Measurements from ENCODE around the gene CSTF1.

Gene CSTF1

DNA sequence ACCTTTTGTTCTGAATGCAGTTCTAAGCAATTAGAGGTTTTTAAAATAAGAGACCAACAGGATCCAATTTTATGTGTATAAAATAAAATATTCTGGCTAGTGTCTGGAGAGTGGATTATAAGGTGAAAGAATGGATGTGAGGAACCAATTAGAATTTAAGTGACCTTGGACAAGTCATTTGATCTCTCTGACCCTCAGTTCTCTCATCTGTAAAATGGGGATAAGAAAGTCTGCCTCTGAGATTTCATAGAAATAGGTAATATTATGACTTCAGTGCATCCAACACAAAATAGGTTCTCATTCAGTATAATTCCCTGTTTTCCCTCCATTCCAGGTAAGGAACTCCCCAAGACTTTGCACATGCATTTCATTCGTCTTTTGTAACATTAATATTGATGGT is 38.5 kb downstream of the CSTF1 start:
- DNase-seq, result no peak

DNA sequence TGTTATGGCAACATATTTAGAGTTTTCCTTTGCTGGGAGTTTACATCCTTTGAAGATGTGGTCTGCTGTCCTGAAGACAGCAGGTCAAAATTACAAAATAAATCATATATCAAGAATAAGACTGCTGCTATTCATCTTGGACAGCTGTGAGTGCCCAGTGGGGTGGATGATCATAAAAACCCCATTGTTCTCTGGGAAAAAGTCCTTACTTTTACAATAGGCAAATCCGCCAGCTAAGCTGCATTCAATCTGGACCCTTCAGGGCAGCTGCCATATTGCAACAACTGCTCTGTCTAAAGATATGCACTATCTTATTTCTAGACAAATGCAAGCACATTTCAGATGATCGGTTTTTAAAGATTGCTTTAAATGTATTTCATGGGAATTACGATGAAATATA is 39.0 kb downstream of the CSTF1 start:
- no peak for DNase-seq

DNA sequence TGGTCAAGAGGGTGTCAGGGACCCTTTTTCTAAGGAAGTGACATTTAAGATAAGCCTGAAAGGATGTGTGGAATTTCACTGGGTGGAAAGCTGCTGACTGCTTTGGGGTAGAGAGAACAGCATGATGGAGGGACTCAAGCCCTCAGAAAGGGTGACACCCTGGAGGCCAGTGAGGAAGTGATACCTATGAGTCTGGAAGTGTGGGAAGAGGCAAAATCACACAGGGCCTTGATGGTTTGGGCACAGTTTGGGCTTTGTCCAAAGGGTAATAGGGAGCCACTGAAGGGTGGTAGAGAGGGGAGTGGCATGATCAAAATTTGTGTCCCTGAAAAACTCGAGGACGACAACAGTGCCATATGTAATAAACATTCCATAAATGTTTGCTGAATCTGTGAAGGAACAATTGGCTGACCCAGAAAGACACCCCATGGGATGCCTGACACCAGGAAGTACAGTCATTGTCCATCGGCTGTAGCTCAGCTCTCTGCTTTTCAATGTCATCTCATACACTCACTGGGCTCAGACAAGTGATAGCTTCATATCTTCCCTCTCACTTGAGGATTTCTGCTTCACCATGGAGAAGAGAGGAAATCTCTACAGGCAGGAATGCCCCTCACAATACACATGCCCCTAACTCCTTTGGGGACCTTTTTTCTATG is 40.9 kb downstream of the CSTF1 start:
- DNase-seq, result no peak

DNA sequence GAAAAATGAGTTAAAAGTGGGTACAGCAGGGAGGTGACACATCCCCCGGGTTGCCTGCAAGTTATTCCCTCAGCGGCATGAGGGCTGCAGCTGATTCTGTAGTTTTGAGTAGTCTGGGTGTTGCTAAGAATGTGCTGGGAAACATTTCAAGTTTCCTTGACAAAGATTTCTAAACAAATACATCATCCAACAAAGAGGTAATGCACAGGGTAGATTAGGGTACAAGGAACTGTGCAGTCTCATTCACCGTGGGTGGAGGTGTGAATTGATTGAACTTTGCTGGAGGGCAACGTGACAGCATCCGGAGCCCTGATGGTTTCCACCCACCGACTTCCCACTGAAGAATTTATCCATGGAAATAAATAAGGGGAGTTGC is 41.4 kb downstream of the CSTF1 start:
- DNase-seq, result no peak

DNA sequence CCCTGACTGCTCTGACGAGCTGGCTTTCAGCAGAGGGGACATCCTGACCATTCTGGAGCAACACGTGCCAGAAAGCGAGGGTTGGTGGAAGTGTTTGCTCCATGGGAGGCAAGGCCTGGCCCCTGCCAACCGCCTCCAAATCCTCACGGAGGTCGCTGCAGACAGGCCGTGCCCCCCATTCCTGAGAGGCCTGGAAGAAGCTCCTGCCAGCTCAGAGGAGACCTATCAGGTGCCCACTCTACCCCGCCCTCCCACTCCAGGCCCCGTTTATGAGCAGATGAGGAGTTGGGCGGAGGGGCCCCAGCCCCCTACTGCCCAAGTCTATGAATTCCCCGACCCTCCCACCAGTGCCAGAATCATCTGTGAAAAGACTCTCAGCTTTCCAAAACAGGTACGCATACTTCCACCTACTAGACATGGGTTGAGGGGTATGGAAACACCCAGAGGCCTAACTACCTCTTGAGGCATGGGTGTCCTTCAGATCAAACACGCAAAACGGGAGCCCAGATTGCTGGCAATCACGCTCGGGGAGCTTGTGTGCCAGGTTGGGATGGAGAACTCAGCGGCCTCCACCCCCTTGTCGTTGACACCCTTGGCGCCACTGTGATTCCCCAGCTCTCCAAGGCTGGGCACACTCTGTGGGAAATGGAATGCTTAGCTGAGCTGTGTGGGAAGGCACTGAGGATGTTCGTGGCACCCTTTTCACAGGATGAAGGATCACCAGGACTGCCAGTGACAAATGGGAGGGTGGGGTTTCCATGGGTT is 44.9 kb downstream of the CSTF1 start:
- no peak for DNase-seq

DNA sequence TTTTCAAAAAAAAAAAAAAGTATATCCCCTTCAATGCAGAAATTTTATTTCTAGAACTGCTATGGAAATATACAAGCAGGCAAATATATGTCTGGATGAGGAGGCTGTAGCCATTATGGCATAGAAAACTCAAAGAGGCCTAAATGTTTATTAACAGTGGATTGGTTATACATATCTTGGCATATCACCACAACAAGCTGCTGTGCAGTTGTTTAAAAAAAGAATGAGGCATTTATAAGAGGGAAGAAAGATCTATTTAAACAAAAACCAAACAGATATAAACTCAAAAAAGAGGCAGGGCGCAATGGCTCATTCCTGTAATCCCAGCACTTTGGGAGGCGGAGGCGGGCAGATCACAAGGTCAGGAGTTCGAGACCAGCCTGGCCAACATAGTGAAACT is 45.8 kb downstream of the CSTF1 start:
- no peak for DNase-seq

DNA sequence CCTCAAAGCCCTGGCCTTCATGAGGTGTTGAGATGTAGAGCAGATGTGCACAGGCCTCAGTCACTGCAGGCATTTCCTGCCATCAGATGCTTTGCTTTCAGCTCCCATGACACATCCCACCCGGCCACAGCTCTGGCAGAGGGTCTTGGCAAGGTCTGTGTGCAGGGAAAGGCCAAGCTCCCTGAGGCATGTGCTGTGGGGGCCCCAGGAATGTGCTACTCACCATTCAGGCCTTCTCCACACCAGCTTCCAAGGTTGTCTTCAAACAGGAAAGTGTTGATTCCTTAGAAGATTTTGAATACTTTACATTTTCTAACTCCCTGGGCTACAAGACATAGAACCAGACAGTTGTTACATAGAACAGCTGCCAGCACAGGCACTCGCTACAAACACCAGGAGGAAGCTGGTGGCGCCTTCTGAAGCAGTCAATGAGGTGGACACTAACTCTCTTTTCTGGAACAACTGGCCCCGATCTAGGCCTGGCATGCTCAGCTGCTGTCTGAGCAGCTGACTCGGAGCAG is 47.4 kb downstream of the CSTF1 start:
- DNase-seq, result no peak

DNA sequence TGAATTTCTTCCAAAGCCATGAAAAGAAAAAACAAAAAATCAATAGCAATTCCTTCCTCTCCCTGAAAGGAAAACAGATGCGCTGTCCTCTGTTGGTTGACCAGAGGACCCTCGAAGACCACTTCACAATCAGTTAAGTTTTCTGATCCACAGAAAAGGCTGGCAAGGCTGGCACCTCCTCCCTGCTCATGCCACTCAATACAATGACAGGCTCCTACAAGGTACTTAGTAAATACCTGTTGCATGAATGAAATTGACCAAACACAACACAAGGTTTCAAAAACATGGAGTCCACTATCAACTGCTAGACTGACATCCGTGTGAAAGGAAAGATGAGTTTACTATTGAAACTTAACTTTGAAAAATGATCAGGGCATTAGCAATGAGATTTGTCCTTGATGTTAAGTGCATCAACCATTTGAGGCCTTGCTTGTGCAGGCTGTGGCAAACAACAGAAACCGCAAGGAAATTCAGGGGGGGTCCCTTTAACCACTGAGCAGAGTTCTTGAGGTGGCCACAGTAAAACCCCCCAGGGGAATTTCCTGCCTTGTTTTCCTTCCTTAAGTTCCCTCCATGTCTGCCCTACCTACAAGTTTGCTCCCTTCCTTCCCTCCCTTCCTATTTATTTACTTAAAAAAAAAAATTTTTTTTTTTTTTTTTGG is 48.0 kb downstream of the CSTF1 start:
- DNase-seq, result no peak

DNA sequence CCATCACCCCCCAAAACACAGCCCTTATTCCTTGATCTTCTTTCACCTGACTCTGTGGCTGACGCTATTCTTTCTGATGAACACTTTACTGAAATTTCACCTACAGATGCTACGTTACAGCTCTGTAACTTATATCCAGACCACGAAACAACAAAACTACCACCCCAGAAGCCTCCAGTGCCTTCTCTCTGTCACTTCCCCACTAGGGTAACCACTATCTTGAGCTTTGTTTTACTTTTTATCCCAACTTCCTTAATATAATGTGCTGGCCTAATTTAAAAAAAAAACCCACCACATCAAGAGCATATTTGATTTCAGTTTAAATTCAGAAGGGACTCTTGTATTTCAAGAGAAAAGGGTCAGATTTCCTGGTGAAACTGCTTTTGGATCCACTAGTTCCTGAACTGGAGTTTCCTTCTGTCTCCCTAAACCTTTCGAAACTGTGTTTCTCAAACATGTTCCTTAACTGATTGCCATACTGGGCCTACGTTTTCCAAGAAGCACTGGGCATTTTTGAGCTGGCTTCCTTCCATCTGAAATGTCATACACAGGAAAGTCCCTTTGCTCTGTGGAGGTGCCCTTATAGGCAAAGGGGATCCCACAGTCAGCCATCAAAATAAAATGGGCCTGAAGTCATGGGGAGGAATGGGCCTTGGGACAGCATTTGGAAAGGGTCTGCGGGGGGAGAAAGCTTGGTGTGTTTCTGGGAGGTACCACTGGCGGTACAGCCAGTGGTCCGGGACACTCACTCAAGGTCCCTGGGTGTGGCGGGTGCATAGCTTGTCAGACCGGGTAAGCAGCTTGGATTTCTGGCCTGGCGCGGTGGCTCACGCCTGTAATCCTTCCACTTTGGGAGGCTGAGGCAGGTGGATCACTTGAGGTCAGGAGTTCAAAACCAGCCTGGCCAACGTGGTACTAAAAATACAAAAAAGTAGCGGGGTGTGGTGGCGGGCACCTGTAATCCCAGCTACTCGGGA is 50.2 kb downstream of the CSTF1 start:
- no peak for DNase-seq

DNA sequence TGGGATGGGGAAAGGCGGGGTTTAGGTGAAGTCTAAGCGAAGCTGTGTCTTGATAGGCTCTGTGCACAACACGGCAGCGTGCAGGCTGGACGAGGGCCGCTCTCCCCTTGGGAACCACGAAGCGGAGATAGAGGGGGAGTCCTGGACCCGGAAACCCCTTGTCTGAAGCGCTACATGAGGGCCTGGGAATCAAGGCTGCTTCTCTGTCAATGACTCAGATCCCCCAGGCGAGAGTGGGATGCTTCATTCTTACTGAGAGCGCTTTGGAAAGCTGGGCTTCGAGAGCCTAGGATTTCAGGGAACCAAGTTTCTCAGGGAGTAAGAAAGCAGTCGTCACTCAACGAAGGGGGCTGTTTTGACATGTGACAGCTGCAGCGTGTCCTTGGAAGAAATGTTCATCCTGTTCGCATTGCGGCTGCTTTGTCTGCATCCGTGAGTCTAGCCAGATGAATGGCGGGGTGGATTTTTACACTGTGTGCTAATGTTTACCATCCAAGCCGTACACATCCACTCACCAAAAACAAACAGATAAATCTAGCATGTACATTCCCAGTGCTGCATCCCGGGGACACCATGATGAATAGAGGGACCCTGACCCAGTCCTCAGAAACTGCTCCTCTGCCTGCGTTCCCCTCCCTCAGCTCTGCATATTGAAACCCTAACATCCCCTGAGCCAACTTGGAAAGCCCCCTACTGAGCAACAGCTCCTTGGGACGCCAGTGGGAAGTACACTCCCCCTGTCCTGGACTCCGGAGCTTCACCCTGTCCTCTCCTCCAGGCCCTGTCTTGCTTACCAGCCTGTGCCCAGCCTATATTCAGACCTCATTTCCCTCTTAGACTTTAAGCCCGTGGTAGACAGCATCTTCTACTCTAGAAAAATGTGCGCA is 51.5 kb downstream of the CSTF1 start:
- no peak for DNase-seq

DNA sequence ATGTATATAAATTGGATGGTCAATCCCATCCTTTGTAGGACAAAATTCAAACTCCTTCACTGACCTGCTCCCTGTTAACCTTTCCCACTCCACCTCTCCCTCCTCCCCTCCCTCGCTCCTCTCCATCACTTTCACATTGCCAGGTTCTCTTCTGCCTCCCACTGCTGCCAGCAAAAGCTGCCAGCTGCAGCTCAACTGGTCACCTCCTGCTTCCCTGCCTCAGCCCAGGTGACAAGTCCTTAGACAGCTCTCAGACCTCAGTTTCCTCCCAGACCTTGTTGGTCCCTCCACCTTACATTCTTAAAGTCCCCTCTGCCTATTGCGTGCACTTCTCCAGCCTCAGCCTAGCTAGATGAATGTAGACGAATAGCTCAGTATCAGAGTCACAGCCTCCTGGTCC is 52.7 kb downstream of the CSTF1 start:
- DNase-seq, result no peak

DNA sequence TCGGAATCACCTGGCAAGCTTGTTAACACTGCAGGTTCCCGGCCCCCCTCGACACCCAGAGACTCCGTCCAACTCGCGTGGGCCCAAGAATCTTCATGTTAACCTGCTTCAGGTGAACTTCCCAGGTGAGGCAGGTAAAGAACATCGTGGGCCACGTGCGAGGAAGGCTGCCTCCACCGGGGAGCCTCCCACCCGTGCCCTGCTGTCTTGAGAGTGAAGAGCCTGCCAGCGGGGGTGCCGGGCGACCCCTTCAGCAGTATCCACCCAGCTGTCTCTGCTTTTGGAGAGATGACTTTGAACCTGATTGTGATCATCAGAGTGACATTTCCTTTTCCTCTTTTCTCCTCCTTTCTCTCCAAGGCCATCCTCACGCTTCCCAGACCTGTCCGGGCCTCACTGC is 53.1 kb downstream of the CSTF1 start:
- DNase-seq, result no peak

DNA sequence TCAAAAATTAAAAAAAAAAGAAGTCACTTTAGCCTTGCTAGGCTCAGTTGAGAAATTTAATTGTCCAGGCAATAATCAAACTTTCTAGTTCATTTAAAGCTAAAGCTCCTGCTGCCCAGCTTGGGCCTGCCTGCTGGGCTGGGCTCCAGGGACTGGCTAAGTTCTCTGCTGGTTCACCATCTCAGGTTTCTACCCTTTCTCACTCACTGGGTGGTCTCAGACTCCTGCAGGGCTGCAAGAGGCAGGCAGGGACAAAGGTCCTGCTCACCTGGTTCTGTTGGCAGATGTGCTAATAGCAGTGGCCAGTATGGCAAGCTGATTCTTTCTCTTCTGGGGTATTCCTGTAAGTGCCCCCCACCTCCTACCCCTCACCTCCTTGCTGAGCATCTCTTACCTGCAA is 54.8 kb downstream of the CSTF1 start:
- no peak for DNase-seq

DNA sequence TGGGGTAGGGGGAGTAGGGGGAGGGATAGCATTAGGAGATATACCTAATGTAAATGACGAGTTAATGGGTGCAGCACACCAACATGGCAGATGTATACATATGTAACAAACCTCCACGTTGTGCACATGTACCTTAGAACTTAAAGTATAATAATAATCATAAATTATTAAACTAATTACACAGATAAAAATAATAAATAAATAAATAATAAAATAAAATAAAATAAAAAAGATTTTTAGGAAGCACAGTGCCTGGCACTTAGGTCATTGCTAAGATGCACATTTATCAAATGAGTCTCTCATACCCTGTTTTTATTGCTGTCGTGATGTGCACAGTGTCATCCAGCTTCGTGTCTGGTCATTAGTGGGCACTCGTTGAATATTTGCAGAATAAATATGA is 57.0 kb downstream of the CSTF1 start:
- no peak for DNase-seq

DNA sequence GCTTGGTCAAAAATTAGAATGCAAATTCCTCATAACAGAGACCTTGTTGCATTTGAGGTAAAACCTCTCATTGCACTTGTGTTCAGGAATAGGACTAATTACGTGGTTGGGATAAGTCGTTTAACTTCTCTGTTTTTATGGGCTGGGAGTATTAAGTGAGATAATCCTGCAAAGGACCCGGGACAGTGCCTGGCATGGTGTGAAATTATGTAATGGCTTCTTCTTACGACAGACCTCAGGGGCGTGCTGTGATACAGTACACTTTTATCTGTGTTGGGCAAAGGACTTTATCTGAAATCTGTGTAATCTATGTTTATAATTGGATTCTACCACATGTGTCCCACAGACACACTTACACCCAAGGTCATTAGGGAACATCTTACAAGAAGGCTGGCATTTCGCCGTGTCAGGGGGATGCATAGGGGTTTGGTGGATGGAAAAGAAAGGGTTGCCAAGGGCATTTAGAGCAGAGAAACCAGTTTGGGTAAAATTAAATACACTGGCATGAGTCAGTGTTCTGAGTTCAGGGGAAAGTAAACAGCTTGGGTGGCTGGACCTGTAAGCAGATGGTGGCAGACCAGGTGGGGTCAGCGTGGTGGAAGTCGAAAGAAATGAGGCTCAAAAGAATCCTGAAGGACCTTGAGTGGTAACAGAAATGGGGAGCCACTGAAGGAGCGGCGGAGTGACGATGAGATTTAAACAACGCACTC is 58.8 kb downstream of the CSTF1 start:
- DNase-seq, result no peak

DNA sequence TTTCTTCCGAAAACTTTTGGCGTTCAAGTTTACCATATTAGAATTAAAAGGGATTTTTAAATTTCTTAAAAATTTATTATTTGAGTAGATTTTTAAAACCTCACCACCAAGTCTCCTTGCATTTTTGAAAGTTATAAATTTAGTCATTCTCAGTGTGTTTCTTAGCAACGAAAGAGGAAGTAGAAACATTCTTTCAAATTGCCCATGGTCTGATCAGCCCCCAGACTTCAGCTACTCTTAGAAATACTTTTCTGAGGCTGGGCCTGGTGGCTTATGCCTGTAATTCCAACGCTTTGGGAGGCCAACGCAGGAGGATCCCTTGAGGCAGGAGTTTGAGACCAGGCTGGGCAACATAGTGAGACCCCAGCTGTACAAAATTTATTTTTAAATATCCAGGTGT is 60.9 kb downstream of the CSTF1 start:
- no peak for DNase-seq

DNA sequence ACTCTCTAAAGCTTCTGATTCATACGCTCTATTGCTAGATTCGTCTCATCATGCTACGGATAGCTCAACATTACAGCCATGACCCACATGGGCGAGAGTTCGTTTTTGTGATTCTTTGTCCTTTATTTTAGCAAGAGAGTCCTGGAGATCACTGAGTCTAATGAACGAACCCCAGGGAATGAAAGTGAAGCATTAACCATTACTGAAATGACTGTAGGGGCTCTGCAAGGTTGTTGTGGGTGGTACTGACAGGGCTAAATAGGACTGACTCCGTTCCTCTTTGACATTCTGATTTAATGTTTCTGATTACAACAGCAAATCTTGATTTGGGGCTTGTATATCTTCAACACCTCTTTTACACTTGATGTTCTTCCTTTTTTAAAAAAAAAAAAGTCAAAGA is 62.3 kb downstream of the CSTF1 start:
- no peak for DNase-seq

Measured in NCI-H2171 treated with DMSO at 0.1 percent for 48 hours (cell line).